Activated CD4-positive, alpha-beta T cell treated with anti-CD3 and anti-CD28 coated beads, Interleukin-2, amount 50 U/mL, for 16 hours (primary cell): ENCODE results near the gene PLA2R1.
A peak's percentile ranks its signal among the peaks of the same experiment; 100 is the strongest.

Experiments used
- DNase-seq: peaks from one replicate; pipeline ENCODE4 v3.0.0-alpha.2; 2020

Gene PLA2R1

DNA sequence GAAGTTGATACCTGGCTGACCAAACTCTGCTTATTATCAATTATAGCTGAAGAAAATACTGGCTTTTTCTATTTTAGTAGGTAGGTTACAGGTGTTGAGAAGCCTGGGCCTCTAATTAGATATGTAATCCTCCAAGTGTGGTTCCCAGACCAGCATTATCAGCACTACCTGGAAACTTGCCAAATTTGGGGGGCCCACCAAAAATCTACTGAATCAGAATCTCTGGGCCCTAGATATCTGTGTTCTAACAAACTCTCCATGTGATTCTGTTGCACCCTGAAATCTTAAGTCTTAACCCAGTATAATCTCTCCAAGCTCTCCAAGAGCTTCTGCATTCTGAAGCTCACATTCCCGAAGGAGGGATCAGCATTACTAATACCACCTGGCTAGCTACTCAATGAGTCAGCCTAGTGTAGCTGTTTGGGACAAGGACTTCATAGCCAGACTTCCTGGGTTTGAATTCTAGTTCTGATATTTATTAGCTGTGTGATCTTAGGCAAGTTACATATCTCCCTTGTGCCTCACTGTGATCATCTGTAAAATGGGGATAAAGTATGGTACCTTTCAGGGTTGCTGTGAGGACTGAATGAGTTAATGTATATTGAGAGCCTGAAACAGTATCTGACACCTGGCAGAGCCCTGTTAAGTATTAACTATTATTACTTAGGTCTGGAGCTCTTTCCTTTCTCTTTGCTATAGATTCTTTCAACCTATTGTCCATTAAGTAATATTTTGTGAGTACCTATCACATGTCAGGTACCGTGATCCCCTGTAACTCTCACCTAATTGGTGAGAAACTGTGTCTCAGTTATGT is 170.3 kb downstream of the PLA2R1 start:
- no peak for DNase-seq

DNA sequence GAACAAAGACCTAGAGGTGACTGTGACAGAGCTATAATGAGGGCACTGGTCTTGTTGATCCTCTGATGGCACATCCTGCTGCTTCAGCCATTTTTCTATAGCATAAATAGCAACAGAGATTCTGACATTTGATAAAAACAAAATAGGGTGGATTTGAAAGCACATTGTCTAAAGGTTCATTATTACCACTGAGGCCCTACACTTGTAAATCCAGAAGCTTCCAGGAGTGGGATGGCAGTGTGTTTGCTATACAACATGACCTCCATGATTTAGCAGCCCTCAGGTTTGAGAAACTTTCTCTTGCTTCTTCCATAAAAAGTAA is 171.2 kb downstream of the PLA2R1 start:
- DNase-seq: no peak

DNA sequence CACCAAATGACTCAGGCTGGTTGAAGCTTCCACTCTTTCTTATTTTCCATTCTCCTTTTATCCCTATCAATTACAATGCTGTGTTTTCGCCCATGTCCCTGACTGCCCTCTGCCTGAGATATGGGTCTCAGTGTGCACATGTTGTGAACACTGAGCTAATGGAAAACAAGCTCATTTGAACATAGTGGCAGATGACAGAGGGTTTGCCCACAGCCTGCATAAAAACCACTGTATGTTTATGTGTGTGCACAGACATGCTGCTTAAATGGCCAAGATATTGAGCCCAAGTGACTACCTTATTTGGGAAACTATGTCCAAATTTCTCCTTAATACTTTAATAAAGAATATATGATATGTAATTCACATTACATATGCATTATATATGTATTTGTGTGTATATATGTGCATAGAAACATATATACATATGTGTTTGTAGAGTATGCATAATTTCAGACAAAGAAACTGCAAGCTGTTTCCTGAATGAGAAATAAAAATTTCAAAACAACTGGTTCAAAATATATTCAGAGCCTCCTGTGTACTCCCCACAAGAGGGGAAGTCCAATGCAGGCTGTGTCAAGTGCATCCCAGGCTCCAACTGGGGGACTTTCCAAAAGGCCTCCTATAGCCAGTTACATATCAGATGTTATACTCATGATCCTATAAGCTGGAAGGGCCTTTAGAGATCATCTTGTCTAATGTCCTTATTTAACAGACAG is 171.7 kb downstream of the PLA2R1 start:
- peak; percentile 27 for DNase-seq

GRCh38 chr2:159882130-159882745 is 180.2 kb downstream of the PLA2R1 start:
- no peak for DNase-seq
